H1 (cell line): ENCODE measurements around the gene GPX8. TPM values are rescaled to one million over a fixed set of nuclear protein-coding genes. Genes with fewer than 3 reads are reported as not detected.

Experiments used
- CBX8 ChIP-seq: fragments of 300-800, 300-1000 bp; sonication (generic); IDR thresholded peaks from 2 replicates; pipeline ENCODE4 v1.7.1; 2016; ENCODE audit warnings: low read depth, low read length, borderline replicate concordance
- CEBPB ChIP-seq: IDR thresholded peaks from 2 replicates; pipeline ENCODE4 v1.6.1; 2012; ENCODE audit warnings: low read depth, low read length
- GABPA ChIP-seq: IDR thresholded peaks from 2 replicates; pipeline ENCODE4 v1.6.1; 2011; ENCODE audit warnings: mild to moderate bottlenecking, low read length, moderate library complexity, borderline replicate concordance; ENCODE audit not compliant: insufficient read depth
- SP2 ChIP-seq: IDR thresholded peaks from 2 replicates; pipeline ENCODE4 v1.6.1; 2012; ENCODE audit warnings: mild to moderate bottlenecking, low read length, inconsistent platforms
- TEAD4 ChIP-seq: IDR thresholded peaks from 2 replicates; pipeline ENCODE4 v1.6.1; 2012; ENCODE audit warnings: low read depth, low read length, inconsistent platforms, mixed read lengths
- polyA plus RNA-seq, 7 experiments: library from polyadenylated mRNA; depleted of rRNA in 3 of 7; stranded (reverse) in 5 of 7; unstranded in 2 of 7; fragments of >200 nt in 5 of 7; fragments of 200-250 nt in 2 of 7; gene quantifications; 1 replicate in 5 of 7; 2 replicates in 1 of 7; 4 replicates in 1 of 7; pipeline versions ENCODE4 v1.2.1 to v1.2.3, GENCODE V29; 2011 to 2013; ENCODE audit warnings: missing spikeins in 2 of 7, mixed read lengths in 2 of 7
- total RNA-seq: library from RNA; stranded (reverse); fragmentation: NEBNext Ultra II Directional; extraction: Animal tissue kit (Norgen Biotek cat#: 25700); gene quantifications from 2 replicates; pipeline ENCODE4 v1.2.1, GENCODE V29; 2021
- TF ChIP-seq, protein P1 (sequence below): fragments of 300-600 bp; sonication (generic); IDR thresholded peaks from 2 replicates; pipeline ENCODE4 v1.7.1; 2012; ENCODE audit warnings: low read length, moderate library complexity, mild to moderate bottlenecking, inconsistent platforms; ENCODE audit not compliant: insufficient replicate concordance
- TF ChIP-seq, protein P2 (sequence below): IDR thresholded peaks from 2 replicates; pipeline ENCODE4 v1.6.1; 2011; ENCODE audit warnings: low read length, improper control_type of control experiment

GPX8 gene
- total and polyA plus RNA-seq, 2 of the 8 experiments (the other 6 are each of a cell fraction or from before 2014, with no cell fraction given) = 19.5 to 60.4 TPM

DNA sequence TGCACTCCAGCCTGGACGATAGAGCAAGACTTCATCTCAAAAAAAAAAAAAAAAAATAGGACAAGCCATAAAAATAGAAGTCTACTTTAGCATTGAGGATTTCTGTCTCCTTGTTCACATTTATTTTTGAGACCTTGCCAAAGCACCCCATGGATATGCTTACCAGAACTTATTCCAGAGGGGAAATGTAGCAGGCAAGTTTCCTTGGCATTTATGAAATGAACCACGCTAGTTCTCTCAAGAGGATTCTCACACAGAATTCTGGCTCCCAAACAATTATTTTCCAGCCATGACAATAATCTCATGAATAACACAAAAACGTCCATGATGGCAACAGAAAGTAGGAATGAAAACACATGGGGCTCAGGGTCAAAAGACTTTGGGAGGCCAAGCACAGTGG, 23.4 kb upstream of the GPX8 start (continued):
- TF ChIP-seq, protein P1, sequence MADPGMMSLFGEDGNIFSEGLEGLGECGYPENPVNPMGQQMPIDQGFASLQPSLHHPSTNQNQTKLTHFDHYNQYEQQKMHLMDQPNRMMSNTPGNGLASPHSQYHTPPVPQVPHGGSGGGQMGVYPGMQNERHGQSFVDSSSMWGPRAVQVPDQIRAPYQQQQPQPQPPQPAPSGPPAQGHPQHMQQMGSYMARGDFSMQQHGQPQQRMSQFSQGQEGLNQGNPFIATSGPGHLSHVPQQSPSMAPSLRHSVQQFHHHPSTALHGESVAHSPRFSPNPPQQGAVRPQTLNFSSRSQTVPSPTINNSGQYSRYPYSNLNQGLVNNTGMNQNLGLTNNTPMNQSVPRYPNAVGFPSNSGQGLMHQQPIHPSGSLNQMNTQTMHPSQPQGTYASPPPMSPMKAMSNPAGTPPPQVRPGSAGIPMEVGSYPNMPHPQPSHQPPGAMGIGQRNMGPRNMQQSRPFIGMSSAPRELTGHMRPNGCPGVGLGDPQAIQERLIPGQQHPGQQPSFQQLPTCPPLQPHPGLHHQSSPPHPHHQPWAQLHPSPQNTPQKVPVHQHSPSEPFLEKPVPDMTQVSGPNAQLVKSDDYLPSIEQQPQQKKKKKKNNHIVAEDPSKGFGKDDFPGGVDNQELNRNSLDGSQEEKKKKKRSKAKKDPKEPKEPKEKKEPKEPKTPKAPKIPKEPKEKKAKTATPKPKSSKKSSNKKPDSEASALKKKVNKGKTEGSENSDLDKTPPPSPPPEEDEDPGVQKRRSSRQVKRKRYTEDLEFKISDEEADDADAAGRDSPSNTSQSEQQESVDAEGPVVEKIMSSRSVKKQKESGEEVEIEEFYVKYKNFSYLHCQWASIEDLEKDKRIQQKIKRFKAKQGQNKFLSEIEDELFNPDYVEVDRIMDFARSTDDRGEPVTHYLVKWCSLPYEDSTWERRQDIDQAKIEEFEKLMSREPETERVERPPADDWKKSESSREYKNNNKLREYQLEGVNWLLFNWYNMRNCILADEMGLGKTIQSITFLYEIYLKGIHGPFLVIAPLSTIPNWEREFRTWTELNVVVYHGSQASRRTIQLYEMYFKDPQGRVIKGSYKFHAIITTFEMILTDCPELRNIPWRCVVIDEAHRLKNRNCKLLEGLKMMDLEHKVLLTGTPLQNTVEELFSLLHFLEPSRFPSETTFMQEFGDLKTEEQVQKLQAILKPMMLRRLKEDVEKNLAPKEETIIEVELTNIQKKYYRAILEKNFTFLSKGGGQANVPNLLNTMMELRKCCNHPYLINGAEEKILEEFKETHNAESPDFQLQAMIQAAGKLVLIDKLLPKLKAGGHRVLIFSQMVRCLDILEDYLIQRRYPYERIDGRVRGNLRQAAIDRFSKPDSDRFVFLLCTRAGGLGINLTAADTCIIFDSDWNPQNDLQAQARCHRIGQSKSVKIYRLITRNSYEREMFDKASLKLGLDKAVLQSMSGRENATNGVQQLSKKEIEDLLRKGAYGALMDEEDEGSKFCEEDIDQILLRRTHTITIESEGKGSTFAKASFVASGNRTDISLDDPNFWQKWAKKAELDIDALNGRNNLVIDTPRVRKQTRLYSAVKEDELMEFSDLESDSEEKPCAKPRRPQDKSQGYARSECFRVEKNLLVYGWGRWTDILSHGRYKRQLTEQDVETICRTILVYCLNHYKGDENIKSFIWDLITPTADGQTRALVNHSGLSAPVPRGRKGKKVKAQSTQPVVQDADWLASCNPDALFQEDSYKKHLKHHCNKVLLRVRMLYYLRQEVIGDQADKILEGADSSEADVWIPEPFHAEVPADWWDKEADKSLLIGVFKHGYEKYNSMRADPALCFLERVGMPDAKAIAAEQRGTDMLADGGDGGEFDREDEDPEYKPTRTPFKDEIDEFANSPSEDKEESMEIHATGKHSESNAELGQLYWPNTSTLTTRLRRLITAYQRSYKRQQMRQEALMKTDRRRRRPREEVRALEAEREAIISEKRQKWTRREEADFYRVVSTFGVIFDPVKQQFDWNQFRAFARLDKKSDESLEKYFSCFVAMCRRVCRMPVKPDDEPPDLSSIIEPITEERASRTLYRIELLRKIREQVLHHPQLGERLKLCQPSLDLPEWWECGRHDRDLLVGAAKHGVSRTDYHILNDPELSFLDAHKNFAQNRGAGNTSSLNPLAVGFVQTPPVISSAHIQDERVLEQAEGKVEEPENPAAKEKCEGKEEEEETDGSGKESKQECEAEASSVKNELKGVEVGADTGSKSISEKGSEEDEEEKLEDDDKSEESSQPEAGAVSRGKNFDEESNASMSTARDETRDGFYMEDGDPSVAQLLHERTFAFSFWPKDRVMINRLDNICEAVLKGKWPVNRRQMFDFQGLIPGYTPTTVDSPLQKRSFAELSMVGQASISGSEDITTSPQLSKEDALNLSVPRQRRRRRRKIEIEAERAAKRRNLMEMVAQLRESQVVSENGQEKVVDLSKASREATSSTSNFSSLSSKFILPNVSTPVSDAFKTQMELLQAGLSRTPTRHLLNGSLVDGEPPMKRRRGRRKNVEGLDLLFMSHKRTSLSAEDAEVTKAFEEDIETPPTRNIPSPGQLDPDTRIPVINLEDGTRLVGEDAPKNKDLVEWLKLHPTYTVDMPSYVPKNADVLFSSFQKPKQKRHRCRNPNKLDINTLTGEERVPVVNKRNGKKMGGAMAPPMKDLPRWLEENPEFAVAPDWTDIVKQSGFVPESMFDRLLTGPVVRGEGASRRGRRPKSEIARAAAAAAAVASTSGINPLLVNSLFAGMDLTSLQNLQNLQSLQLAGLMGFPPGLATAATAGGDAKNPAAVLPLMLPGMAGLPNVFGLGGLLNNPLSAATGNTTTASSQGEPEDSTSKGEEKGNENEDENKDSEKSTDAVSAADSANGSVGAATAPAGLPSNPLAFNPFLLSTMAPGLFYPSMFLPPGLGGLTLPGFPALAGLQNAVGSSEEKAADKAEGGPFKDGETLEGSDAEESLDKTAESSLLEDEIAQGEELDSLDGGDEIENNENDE = no peak
- no peak for TF ChIP-seq CBX8
- TF ChIP-seq, protein P2, sequence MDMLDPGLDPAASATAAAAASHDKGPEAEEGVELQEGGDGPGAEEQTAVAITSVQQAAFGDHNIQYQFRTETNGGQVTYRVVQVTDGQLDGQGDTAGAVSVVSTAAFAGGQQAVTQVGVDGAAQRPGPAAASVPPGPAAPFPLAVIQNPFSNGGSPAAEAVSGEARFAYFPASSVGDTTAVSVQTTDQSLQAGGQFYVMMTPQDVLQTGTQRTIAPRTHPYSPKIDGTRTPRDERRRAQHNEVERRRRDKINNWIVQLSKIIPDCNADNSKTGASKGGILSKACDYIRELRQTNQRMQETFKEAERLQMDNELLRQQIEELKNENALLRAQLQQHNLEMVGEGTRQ = no peak
- no peak for TF ChIP-seq TEAD4
- TF ChIP-seq CEBPB = no peak
- no peak for TF ChIP-seq GABPA
- TF ChIP-seq SP2 = no peak
